OCI-LY1 (cell line): Measurements from ENCODE around the gene CCDC12.

Experiments
- EZH2 ChIP-seq: fragments of 200-600 bp; sonication (generic), shearing (Covaris generic); IDR thresholded peaks from 2 replicates; pipeline ENCODE4 v1.8.0; 2017; ENCODE audit warnings: borderline replicate concordance, mixed run types, mild to moderate bottlenecking, antibody characterized with exemption, low read length, moderate library complexity, mixed read lengths
- TF ChIP-seq, protein P1 (sequence below): fragments of 200-600 bp; sonication (generic), shearing (Covaris generic); IDR thresholded peaks from 2 replicates; pipeline ENCODE4 v1.5.1; 2017; ENCODE audit warnings: mild to moderate bottlenecking, antibody characterized with exemption, low read length, moderate library complexity, mixed read lengths

DNA sequence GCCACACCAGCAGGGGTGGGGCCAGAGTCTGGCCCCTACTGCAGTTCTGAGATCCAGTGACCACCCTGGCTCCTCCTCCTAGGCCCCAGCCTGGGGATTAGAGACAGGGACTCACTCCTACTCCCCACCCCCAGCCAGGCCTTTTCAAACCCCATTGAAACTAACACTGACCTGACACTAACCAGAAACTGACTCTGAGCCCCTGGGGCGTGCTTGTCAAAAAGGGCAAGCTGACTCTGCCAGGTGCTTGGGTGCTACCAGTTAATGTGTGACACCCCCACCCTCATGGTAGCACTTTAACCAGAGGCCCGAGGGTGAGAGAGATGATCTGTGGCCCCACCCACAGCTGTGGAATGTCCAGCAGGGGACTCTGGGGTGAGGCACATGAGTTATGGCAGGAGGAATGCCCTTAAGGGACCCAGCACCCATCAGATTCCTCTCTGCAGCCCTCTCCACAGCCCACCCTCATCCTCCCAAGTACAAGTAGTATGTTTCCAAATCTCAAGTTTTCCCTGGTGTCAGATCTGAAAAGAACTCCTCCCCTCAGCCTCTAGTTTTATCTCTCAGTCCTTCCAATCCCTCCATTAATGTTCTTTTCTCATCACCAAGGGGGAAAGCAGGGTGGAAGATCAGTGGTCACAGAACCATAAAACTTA, 97.6 kb downstream of the CCDC12 start:
- TF ChIP-seq, protein P1, sequence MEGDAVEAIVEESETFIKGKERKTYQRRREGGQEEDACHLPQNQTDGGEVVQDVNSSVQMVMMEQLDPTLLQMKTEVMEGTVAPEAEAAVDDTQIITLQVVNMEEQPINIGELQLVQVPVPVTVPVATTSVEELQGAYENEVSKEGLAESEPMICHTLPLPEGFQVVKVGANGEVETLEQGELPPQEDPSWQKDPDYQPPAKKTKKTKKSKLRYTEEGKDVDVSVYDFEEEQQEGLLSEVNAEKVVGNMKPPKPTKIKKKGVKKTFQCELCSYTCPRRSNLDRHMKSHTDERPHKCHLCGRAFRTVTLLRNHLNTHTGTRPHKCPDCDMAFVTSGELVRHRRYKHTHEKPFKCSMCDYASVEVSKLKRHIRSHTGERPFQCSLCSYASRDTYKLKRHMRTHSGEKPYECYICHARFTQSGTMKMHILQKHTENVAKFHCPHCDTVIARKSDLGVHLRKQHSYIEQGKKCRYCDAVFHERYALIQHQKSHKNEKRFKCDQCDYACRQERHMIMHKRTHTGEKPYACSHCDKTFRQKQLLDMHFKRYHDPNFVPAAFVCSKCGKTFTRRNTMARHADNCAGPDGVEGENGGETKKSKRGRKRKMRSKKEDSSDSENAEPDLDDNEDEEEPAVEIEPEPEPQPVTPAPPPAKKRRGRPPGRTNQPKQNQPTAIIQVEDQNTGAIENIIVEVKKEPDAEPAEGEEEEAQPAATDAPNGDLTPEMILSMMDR, result no peak
- TF ChIP-seq EZH2, result no peak
